GM19328 (cell line): ENCODE measurements around the gene TAF7.
A peak's percentile ranks its signal among the peaks of the same experiment; 100 is the strongest.
"Not testable (repeated sequence)": the region's sequence is repeated elsewhere in the genome, so short reads cannot be mapped to it uniquely, and the experiment has no call there.

Experiments used
- ATAC-seq: cut with Tn5 transposase; IDR thresholded peaks from one replicate; pipeline ENCODE4 v1.9.1; 2021; ENCODE audit warnings: mild to moderate bottlenecking, moderate library complexity; ENCODE audit not compliant: unreplicated experiment

The TAF7 gene

DNA sequence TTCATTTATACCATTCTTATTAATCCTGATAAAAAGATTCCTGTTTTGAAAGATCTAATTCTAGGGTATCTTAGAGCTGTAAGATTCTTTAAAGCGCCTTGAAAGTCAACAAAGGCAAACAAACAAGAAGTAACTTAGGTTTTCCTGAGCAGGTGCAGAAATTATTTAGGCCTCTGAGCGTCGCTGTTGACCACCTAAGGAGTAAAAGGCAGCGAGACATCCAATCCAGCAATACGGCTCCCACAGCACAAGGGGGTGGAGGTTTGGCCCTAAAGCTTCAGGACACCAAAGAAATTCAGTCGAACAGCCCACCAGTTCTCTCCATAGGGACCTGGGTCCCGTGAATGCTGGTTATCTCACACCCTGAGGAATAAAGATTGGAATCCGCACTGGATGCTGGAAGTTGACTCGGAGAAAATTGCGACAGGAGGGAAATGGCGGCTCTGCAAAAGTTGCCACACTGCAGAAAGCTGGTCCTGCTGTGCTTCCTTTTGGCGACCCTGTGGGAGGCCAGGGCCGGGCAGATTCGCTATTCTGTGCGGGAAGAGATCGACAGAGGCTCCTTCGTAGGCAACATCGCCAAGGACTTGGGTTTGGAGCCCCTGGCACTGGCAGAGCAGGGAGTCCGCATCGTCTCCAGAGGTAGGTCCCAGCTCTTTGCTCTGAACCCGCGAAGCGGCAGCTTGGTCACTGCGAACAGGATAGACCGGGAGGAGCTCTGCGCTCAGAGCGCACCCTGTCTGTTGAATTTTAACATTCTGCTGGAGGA, 18.1 kb upstream of the TAF7 start, which contains the start of gene PCDHGA2:
TSS of gene PCDHGA2 (plus strand) at position 223 of the 769 bp plus-strand sequence.
- no peak for ATAC-seq

DNA sequence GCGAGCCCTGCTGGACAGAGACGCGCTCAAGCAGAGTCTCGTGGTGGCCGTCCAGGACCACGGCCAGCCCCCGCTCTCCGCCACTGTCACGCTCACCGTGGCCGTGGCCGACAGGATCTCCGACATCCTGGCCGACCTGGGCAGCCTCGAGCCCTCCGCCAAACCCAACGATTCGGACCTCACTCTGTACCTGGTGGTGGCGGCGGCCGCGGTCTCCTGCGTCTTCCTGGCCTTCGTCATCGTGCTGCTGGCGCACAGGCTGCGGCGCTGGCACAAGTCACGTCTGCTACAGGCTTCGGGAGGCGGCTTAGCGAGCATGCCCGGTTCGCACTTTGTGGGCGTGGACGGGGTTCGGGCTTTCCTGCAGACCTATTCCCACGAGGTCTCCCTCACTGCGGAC, 12.0 kb upstream of the TAF7 start:
- not testable (repeated sequence) for ATAC-seq

GRCh38 chr5:141330299-141331080, 9.9 kb upstream of the TAF7 start, which contains the start of gene PCDHGA1:
PCDHGA1 (plus strand) TSS chr5:141330514.
- ATAC-seq: no peak

GRCh38 chr5:141328231-141328630, 7.6 kb upstream of the TAF7 start:
- ATAC-seq: no peak

DNA sequence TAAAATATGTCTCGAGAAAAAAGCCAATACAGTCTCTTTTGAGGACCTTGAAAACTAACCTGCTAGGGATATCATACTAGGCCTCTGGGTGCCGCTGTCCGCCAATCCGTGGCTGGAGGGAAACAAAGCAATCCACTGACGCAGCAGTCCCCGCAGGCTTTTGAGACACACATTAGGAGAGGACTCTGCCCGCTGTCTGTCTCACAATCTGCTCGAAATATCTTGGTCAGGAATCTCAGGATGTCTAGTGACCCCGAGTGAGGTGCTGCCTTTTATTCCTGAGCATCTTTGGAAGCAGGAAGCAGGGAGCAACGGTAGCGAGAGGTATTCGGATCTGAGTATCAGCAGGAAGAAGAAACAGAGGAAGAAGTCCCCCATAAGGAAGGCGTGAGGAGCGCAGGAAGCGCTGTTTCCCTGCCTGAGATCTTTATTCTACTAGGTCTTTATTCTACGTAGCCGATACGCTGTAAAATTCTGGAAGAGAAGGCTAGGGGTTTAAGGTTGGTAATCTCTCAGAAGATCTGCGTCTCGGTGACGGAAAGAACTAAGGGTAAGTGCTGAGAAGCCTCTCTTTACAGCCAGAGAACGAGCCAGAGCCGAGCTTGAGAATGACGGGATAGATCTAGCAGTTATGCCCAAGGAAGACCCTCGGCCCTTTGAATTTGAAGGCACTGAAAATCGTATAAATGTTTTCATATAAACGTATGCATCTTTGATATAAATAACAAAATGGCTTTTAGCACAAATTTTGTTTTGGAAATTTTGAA, 5.7 kb upstream of the TAF7 start:
- peak; percentile 84 for ATAC-seq

DNA sequence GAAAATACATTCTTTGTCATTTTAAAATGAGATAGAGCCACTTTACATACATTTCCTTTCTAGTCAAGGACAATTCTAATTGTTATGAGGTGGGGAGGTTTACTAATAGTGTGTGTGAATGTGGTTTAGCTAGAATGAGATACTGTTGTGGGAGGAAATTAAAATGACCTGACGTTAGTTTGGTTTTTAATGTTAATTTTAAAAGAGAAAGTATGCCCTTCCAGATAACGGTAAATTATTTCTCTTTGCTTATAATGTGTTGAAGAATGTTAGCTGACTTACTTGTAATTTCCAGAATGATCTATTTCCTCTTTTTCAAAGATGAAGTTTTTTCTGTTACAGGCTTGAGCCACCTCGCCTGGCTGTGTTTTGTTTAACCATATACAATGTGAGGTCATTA, 1.7 kb upstream of the TAF7 start:
- no peak for ATAC-seq

DNA sequence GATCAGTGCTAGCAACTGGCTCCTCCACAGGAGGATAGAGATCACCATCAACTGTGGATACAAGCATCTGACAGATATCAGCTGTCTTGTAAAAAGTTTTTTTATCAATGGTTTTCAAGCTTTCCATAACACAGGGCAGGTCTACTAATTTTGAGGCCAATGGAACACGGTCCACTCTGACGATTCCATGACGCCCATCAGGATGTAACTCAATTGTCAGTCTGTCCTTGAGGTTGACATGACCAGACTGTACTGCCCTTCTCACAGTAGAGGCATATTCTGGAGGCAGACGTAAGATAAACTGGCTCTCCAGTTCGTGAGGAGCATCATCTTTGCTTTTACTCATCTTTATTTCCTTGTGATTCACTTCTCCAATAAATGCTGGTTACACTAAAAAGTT, 885 bp downstream of the TAF7 start:
- no peak for ATAC-seq

- no peak for ATAC-seq
These were observed 1.4 kb downstream of the TAF7 start for GRCh38 chr5:141319202-141319601.

- not testable (repeated sequence) for ATAC-seq
These were observed 3.6 kb downstream of the TAF7 start for GRCh38 chr5:141316963-141317362.

DNA sequence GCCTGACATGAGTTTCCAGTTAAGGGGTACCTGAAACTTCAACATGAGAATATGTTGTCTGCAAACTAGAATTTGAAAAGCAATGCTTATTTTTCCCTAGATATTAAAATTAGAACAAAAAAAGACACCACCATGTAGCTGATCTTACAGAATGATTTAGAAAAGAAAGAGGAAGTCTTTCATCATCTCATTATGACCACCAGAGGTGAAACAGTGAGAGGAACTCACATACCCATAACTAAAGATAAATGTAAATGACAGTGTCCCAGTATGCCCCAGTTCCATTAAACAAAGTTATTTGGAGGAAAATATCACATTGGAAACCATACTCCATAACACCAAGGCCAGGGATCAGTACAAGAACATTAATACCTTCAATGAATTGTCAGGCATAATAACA, 6.9 kb downstream of the TAF7 start:
- ATAC-seq: no peak

- no peak for ATAC-seq
These were observed 14.0 kb downstream of the TAF7 start for GRCh38 chr5:141306630-141307029.

DNA sequence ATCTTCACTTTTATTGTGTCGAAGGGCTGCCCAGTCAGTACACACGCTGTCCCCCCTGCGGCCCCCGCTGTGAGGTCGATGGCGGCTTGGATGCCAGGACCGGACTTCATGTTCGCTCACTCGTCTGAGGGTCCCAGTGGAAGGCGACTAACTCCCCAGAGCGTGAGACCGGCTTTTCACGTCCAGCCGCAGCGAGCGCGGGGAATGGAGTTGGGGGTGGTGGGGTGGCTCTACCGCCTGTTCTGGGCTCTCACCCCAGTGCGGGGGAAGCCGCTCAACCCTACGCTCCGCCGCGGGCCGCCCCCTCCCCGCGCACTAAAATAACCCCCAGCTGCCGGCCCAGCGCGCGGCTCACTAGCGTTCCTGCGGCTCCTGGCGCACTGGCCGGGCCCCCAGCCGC, 16.8 kb downstream of the TAF7 start, which contains the start of gene SLC25A2:
TSS of gene SLC25A2 (minus strand) at position 294 of the 400 bp plus-strand sequence. CDS start at position 110, 184 bp downstream.
- no peak for ATAC-seq

GRCh38 chr5:141298376-141298775, 22.2 kb downstream of the TAF7 start:
- no peak for ATAC-seq

DNA sequence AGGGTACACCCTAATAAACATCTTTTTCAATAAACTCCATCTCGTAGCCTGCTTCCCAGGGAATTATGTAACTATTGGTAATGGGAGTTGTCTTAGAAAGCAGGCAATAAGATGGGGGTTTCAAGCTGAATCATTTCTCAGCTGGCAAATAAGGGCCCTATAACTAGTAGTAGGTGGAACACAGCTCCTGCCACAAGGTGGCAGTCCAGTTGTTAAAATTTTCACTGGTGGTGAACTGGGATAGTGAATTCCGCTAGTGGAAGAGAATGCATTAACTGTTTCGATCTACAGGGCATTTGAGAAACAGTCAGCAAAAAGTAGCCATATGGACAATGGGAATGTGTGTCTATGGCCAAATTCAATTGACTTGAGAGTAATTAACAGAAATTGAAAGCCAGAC, 47.7 kb downstream of the TAF7 start:
- ATAC-seq: no peak

DNA sequence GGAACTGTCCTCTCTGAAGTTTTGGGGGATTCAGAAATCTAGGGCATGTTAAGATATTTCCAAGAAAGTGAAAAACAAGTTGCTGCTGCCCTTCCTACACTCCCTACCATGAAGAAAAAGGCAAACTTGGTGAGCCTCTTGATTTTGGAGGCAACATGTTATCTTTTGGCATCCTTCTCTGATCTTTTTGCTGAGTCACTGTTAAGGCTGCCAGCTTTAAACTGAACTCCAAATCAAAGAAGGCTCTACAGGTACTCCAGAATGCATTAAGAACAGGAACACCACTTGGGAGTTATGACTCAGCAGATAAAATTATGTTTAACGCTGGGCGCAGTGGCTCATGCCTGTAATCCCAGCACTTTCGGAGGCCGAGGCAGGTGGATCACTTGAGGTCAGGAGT, 51.4 kb downstream of the TAF7 start:
- no peak for ATAC-seq
